ENCODE measurements around the gene HOTAIR.

- TF ChIP-seq EP300 (IDR thresholded peaks at IDR 0.05) (no peak), CTCF (IDR thresholded peaks at IDR 0.05) (no peak), POLR2A (IDR thresholded peaks at IDR 0.05) (no peak), POLR2AphosphoS5 (IDR thresholded peaks at IDR 0.05) (no peak)
These were observed 3.1 kb upstream of the HOTAIR start for GRCh38 chr12:53977596-53978445.

Data from stomach (tissue), 4 donors.